ENCODE results near the gene CLDN22. TPM values are rescaled to one million over a fixed set of nuclear protein-coding genes. Genes with fewer than 3 reads are reported as not detected.

CLDN22 gene
- total RNA-seq, 1 experiment from 2014 or later: not detected

DNA sequence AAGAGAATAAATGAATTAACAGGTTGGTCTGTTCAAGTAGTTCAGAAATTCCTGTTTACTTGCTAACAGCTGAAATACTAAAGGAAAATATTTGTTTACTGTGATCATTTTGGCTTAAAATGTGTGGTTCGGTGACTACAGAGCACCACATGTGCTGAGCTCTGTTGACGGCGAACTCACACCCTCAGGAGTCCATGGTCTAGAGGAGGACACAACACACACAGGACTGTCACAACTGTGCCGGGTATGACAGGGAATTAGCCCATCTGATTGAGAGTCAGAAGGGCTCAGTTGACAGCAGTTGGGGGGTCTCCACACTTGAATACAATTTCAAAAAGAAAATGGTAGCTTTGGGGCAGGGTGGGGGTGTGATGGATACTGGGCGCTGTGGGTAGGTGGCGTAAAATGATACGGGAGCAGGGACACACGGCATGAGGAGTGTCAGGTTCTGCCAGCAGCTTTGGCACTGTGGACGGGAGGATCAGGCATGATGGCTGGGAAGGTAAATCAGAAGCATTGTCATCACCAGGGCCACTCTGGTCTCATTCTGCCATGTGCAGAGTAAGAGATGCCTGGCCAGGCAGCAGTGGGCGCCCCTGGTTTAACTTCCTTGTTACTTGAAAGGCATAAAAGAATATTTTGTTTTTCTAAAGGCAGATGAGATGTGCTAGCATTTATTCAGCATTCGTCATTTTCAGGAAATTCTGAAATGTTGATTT, 33.3 kb downstream of the CLDN22 start:
- DNase-seq (ENCODE audit: extremely low read depth, low read depth): no peak

DNA sequence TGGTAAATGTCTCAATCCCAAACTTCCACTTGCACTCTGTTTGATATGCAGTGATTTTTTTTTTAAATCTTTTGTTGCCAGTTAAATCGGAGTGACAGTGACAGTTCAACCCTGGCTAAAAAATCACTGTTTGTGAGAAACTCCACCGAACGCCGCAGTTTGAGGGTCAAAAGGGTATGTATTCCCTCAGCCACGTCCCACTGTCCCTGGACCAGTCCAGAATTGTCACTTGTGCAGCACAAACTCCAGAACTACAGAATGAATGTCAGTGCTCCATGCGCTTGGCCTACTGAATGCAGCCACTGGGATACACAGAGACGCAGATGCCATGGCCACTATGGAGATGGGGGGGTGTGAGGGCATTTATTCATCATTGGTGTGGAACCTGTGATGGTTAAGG, 34.2 kb downstream of the CLDN22 start:
- DNase-seq (ENCODE audit: extremely low read depth, low read depth): no peak

DNA sequence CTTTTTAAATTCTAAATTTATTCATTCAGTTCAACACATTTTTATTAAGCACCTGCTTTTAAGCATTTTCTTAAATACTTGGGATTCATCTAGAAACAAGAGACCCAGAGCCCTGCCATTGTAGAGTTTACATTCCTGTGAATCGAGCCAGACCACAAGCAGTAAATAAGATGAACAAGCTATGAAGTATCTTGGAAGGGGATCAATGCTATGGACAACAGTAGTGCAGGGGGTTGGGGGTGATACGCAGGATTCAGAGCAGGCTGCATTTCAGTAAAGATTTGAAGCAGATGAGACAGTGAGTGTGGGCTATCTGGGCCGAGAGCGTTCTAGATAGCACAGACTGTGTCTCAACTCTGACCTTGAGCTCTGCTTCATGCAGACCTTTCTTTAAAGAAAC, 35.1 kb downstream of the CLDN22 start:
- no peak for DNase-seq (ENCODE audit: extremely low read depth, low read depth)

DNA sequence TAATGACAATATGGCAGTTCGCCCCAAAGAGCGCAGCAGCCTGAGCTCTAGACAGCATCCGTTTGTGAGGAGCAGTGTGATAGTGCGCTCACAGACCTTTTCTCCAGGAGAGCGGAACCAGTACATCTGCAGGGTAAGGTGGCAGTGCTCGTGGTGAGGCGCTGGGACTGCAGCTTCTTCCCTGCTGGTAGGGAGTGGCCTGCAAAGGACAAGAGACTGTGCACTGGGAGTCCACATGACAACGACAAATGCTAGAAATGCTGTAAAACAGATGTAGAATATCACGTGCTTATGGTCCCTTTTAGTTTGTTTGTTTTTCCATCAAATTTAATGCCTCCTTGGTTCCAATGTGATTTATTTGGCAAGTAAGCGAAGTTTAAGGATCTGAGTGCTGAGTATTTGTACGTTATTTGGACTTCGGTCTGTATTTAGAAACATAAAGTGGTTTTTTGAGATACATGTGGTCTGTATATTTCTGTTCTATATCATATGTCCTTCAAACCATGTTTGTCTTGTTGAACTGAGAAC, 35.8 kb downstream of the CLDN22 start:
- no peak for DNase-seq (ENCODE audit: extremely low read depth, low read depth)

DNA sequence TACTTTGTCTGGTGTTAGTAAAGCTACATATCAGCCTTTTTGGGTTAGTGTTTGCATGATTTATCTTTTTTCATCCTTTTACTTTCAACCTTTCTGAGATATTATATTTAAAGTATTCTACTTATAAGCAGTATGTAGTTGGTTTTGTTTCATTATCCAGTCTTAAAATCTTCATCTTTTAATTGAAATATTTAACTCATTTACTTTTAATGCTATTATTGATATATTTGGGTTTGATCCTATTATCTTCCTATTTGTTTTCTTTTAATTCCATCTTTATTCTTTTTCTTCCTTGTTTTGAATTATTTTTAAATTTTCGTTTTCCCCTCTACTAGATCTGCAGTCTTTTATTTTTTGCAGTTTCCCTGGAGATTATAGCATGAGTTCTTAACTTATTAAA, 44.0 kb downstream of the CLDN22 start:
- DNase-seq (ENCODE audit: extremely low read depth, low read depth): no peak

DNA sequence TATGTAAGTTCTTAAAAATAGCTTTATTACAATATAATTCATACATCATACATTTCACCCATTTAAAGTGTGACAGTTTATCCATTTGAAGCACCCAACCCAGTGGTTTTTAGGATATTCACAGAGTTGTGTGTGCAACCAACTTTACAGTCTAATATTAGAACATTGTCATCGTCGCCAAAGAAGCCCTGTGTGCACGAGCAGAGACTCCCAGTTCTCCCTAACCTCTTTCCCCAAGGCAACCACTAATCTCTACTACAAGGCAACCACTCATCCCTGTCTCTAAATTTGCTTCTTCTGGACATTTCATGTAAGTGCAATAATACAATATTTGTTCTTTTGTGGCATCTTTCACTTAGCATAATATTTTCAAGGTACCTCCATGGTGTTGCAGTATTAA, 47.7 kb downstream of the CLDN22 start:
- no peak for DNase-seq (ENCODE audit: extremely low read depth, low read depth)

DNA sequence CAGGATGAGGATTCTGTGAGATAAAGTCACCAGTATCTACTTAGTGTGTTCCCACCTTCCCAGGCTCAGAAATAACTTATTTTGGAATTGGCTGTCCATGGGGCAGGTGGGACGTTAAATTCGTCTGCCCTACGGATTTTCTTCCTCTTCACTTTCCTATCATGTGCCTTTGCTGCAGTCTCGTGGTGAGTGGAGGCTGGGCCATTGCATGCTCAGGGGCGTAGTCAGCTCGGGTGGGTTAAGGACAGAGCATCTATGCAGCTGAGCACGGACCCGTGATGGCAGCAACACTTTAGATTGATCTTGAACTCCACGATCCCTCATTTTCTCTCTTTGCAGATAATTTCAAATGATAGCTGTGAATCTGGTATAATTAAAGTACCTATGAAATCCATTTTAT, 51.5 kb downstream of the CLDN22 start:
- DNase-seq (ENCODE audit: extremely low read depth, low read depth): no peak

Other genes with a start within 250 kb of the CLDN22 start
- gene WWC2, start 221.0 kb downstream of the CLDN22 start, total RNA-seq (2014; rRNA removed; shearing (Covaris generic)): 24.8 and 28.1 TPM in 2 replicates
- not detected in 2 replicates for gene CLDN24, start 2.1 kb upstream of the CLDN22 start, total RNA-seq (2014; rRNA removed; shearing (Covaris generic))
- 10.4 and 11.5 TPM in 2 replicates for gene CDKN2AIP, start 124.4 kb upstream of the CLDN22 start, total RNA-seq (2014; rRNA removed; shearing (Covaris generic))
- 12.8 and 13.0 TPM in 2 replicates for gene ING2, start 184.8 kb upstream of the CLDN22 start, total RNA-seq (2014; rRNA removed; shearing (Covaris generic))

All from NCI-H460 (cell line).